HG03103 (cell line): ENCODE measurements around the gene ABCA1.
A peak's percentile ranks its signal among the peaks of the same experiment; 100 is the strongest.
"Not testable (repeated sequence)": the region's sequence is repeated elsewhere in the genome, so short reads cannot be mapped to it uniquely, and the experiment has no call there.

Experiments used
- ATAC-seq: cut with Tn5 transposase; IDR thresholded peaks from one replicate; pipeline ENCODE4 v1.9.1; 2021; ENCODE audit warnings: low read depth; ENCODE audit not compliant: unreplicated experiment

The ABCA1 gene

DNA sequence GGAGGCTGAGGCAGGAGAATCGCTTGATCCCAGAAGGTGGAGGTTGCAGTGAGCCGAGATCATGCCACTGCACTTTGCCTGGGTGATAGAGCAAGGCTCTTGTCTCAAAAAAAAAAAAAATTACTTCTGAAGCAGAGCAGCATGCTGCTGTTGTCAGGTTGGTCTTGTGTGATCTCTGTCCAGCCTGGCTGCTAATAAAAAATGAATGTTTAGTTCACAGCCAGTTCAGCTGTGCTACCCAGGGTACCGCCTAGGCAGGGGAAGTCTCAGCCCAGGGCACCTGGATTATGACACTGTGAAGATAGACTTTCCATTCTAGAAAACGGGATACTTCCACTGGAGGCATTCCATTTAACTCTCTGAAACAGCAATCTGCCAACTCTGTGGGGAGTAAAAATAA lies 23.5 kb upstream of the ABCA1 start:
- no peak for ATAC-seq

DNA sequence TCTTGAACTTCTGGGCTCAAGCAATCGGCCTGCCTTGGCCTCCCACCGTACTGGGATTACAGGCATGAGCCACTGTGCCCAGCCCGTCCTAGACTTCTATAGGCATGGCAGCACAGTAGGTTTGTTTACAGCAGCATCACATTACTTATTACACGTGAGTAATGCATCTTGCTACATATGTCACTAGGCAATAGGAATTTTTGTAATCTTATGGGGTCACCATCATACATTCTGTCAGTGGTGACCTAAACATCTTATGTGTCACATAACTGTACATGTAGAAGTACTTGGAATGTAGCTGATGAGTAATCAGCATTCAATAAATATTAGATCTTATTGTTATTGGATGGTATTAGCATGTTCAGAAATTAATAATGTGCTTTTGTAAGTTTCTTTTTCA lies 22.9 kb upstream of the ABCA1 start:
- no peak for ATAC-seq

DNA sequence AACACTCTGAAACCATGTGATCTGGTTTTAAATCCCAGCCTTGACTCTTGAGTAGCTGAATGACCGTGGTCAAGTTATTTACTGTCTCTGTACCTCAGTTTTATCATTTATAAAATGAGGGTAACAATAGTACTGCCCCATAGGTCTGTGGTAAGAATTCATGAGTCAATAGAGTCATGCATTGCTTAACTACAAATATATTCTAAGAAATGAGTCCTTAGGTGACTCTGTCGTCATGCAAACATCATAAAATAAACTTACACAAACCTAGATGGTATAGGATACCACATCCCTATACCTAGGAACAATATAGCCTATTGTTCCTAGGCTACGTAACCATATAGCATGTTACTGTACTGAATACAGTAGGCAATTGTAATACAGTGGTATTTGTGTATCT lies 20.3 kb upstream of the ABCA1 start:
- ATAC-seq: no peak

DNA sequence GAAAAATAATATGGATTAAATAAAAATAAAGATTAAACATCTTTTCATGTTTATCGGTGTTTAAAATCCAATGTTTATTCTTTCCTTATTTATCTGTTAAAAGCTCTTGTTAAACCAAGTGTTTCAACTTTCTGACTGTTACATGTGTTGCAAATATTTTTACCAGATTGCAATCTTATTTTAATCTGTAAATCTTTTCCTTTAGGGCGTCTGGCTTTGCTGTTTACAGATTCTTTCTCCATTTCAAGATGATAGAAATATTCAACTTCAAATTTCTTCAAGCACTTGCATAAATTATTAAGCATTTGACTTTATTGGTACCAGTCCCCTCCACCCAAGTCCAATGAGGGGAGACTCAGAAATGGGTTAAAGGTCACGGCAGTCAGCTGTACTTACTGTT lies 16.9 kb upstream of the ABCA1 start:
- no peak for ATAC-seq

DNA sequence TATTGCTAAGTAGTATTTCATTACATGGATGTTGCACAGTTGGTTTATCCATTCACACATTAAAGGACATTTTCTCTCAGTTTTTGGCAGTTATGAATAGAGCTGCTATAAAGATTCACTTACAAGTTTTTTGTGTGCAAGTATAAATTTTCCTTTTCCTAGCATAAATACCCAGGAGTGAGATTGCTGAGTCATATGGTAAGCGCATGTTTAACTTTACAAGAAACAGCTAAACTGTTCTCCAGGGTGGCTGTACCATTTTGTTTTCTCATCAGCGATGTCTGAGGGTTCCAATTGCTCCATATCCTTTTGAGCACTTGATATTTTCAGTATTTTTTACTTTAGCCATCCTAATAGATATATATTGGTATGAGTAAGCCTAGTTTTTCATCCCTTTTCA lies 16.4 kb upstream of the ABCA1 start:
- no peak for ATAC-seq

DNA sequence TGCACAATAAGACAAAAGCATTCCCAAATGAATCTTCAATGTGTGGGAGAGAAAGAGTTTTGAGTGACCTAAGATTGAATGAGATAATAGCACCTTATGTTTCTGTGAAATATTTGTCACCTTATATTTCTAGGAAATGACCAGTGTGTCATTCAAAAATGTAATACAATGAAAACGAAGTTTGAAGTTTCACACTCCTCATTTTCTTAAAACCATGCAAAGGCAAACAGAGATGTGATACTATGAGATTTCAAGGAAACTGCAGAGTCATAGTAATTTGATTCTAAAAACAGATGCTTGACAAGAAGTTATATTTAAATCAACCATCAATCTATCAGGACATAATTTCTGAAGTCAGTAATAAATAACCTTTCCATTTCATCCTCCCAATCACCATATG lies 13.6 kb upstream of the ABCA1 start:
- no peak for ATAC-seq

DNA sequence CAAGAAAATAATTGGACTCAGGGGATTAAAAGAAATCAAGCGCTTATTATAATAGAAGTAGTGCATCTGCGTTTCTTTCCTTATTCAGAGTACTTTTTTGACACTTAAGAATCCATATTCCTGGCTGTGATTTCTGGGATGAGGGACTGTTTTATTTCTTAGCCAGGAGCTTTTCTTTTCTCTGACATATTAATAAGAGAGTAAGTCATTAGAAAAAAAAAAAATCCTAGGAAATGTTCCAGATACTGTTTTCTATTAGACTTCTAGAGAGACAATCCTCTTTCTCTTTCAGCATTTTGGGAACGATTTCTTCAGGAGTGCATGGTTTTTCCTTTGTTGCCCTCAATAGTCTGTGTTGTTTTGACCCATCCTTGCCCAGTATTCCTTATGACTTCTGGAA lies 8.3 kb upstream of the ABCA1 start:
- no peak for ATAC-seq

DNA sequence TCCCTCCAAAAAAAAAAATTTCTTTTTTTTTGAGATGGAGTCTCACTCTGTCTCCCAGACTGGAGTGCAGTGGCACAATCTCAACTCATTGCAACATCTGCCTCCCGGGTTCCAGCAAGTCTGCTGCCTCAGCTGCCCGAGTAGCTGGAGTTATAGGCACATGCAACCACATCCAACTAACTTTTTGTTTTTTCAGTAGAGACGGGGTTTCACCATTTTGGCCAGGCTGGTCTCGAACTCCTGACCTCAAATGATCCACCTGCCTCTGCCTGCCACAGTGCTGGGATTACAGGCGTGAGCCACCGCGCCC lies 7.5 kb upstream of the ABCA1 start:
- not testable (repeated sequence) for ATAC-seq

DNA sequence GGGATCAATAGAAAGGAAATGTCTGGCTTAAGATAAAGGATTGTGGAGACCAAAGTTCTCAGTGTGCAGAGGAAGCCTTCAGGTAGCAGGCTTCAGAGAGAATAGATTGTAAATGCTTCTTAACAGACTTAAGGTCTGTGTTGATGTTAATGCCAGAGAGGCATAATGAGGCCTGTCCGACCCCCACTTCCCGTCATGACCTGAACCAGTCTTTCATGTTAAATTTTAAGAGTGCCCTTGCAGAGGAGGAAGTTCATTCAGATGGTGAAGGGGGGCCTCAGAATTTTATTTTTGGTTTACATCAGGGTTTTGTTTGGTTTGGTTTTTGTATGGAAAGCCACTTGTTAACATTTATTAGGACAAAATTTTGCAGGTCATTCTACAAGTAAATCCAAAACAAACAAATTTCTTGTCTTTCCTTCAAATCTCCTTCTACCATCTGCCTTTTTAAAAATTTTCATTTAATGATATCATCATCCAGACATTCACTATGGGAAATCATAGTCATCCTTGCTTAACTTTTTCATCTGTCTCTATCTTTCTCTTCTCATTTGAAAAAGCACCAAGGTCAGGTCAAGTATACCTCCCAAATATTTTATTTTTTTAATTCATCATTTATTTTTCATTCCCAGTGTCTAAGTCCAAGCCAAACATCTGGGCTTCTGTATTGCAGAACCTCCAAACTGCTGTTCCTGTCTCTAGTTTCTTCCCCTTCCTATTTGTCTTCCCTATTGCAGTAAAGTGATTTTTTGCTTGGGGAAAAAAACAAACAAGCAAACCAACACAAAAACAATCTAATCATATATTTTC lies 6.9 kb upstream of the ABCA1 start:
- ATAC-seq: no peak

DNA sequence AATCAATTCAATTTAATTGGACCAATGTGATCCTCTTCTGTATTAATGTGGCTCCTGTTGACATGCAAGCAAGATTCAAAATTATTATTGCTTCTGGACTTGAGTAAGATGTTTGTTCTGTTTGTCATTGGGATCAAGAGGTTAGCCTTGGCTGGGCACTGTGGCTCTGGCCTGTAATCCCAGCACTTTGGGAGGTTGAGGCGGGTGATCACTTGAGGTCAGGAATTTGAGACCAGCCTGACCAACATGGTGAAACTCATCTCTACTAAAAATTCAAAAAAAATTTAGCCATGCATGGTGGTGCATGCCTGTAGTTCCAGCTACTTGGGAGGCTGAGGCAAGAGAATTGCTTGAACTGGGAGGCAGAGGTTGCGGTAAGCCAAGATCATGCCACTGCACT lies 5.1 kb upstream of the ABCA1 start:
- ATAC-seq: not testable (repeated sequence)

DNA sequence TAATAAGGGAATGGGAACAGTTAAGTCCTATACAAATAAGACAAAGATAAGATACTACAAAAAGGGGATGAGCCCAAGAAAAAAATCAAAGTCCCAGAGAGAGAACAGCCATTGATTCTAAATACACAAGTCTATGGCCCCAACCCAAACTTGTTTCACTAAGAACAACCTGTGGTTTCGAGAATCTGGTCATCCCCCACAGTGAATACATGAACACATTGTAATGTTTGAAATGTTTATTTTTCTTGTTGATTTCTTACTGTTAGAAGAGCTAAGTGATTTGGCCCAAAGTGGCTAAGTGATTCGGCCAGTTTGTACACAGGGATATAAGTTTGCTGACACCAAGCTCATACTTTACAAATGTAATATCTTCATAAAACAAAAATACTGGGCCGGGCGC lies 3.3 kb upstream of the ABCA1 start:
- no peak for ATAC-seq

DNA sequence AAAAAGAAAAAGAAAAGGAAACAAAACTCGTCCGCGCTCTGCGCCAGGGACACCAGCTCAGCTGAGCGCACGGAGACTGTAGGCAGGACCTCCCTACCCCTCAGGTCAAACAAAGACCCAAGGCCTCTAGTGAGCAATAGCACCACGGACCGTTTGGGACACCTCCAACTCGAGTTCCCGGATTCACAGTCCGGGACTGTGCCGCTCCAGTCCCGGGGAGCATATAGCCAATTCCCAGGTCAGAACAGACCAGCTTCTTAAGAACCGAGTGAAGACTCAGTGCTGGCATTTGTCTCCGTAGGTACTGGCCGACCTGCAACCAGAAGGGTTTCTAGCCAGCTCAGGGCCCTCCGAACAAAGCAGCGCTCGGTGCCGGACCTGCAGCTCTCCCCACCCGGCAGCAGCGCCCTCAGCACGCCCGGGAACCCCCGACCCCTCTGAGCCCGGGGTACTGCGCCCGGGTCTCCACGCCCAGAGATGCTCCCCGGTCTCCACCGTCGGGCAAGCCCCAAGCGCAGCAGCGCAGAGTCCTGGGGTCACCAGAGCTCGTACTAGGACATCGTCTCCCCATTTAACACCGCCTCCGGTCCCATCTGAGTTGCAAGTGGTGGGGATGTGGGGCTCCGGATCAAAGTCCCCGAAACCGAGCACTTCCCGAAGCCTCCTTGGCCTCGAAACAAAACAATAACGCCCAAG lies 591 bp downstream of the ABCA1 start:
- no peak for ATAC-seq

DNA sequence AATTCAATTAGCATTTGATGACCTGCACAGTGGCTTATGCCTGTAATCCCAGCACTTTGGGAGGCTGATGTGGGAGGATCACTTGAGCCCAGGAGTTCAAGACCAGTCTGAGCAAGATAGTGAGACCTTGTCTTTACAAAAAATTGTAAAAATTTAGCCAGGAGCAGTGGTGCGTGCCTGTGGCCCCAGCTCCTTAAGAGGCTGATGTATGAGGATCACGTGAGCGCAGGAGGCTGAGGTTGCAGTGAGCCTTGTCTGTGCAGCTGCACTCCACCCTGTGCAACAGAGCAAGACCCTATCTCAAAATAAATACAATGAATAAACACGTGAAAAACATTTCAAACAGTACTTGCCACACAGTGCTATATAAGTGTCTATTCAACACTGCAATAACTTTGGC lies 4.2 kb downstream of the ABCA1 start:
- ATAC-seq: peak; percentile 80

DNA sequence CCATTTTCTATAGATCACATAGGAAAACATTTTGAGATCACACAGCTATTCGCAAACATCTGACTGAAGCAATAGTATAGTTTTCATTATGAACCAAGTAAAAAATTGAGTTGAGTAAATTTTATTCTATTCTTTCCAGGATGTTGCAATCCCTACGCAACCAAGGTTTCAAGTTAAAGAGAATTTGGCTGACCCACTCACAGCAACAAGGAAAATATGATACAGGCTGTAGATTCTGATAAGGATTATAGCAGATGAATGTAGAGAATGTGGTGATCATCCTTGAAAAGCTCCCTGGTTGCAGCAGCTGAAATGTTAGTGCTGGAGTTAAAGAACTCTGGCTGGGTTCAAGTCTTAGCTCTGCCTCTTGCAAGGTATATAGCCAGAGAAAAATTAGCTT lies 4.7 kb downstream of the ABCA1 start:
- no peak for ATAC-seq

DNA sequence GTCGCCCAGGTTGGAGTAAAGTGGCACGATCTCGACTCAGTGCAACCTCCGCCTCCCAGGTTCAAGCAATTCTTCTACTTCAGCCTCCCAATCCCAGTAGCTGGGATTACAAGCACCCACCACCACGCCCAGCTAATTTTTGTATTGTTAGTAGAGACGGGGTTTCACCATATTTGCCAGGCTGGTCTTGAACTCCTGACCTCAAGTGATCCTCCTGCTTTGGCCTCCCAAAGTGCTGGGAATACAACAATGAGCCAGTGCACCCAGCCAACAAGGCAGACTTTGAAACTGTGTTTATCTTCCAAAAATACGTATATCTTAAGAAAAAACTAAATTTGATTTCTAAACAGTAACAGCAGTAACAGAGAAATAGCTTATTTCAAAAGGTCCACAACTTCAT lies 5.2 kb downstream of the ABCA1 start:
- ATAC-seq: not testable (repeated sequence)

DNA sequence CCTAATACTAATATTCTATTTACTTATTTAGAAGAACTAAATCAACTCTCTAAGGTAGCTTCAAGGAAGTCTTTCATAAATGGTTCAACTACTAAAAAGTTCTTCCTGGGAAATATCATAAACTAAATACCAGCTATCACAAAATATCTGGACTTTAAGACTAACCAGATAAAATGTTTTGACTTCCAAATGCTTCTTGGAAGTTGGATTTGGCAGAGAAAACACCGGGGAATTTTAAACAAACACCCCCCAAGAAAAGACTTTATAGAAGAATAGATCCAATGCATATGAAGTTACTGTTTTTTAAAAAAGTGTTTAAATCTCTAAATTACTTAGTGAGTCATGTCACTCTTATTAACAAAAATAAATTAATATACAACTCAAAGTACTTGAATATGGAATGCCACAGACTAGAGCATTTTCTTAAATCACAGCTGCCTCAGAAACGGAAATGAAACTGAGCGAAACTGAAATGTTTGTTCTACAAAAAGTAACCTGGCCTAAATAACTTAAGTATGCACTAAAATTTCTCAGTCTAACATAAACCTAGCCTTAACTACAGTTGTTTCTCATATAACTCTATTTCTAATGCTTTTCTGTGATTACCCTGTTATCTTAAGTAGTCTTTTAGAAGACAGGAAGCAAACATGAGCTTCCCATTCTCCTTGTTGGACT lies 6.8 kb downstream of the ABCA1 start:
- ATAC-seq: peak; percentile 38

DNA sequence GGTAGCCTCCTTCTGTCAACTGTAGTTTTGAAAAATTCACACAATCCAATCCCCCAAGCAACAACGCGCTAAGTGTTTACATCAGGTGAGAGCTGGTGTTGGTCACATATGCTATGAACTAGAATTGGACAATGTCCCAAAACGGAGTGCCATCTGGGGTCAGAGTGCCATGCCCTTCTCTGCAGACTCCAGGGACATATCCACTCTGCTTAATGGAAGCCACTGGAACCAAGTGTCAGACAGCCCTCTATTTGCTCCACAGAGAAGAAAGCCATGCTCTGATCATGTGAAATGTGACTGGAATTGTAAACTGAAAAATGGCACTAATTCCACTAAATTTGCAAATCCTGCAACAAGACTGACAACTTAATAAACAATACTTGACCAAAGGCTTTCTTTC lies 12.2 kb downstream of the ABCA1 start:
- no peak for ATAC-seq

DNA sequence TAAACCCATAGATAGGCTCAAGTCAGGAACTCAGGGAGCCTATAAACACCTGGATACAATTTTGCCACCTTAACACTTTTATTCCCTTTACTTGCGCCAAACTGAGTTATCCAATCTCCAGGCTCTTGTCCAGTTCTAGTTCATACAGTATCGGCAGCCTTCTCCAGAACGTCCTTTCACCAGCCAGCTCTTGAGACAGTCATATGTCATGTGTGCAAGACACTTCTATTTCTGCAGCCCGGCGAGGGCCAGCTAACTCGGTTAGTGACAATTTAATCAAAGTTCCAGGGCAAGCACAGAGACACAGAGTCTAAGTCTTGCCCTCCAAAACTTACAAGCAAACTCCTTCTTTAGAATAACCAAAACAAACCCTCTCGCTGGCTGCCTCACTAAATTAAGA lies 12.9 kb downstream of the ABCA1 start:
- ATAC-seq: no peak

DNA sequence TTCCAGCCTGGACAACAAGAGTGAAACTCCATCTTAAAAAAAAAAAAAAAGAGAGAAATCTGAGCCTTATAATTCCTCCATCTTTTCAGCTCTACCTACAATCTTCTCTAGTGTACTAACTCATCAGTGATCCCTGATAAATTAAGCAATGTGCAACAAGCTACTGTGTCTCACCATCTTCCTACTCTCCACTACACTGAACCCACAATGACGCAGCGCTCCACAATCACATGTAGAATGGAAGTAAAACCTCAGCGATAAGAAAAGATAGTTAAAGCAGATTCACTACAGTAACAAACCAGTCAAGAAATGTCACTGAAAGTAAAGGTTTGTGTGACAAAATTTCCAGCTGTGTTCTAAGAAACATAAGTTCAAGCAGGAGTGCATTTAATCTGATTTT lies 13.5 kb downstream of the ABCA1 start:
- no peak for ATAC-seq

DNA sequence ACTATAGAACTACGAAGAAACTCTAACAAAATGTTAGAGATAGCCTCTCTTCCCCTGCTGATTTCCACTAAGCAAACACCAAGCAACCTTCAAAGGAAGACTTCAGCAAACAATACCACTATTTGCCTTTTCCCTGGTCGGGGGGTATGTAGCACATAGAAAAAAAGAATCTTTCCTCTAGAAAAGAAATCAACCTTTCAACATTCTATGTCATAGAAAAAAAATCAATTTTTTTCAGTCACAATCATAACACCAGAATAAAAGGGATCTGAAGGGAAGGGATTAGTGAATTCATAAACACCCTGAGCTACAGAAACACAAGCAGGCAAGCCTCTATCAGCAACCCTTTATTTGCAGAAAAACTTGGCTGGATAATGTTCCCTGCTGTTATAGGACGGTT lies 15.3 kb downstream of the ABCA1 start:
- no peak for ATAC-seq

DNA sequence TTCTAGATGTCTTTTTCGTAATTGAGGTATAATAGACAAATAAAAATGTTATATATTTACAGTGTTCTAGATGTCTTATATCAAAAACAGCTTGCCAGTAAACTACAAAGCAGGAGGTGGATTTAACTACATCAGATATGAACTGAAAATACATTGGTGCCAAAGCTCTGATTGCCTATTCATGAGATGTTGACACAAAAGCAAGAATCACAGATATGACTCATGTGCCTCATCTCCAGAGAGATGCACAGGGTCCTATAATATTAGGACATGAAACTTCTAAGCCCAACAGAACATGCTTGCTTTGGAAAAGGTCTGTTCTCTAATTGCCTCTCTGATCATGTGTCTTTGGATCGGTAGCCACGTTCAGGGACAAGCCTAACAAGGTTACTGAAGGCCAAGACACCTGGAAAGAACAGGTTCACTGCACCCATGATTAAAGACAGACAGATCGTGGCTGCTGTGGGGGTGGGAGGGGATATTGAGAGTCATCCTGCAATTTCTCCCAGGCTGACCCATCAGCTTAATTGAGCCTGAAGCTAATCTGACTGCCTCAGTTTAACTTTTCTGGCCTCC lies 16.8 kb downstream of the ABCA1 start:
- no peak for ATAC-seq
